ENCODE measurements around the gene LETMD1. TPM values are rescaled to one million over a fixed set of nuclear protein-coding genes. Genes with fewer than 3 reads are reported as not detected.

LETMD1 gene
- total RNA-seq, 6 experiments from 2014 or later, result 22.1 to 35.6 (median 30.4) TPM

GRCh38 chr12:51080136-51080535, 32.0 kb downstream of the LETMD1 start:
- no peaks in the 10 kb centered on the region for H3K36me3 ChIP-seq
- H3K27me3 ChIP-seq, result no peaks in the 10 kb centered on the region
- no peak overlapping the region for H3K27ac ChIP-seq
- DNase-seq, result no peak
- no peak for ATAC-seq
- intact Hi-C loops (cut with DNase I), result no loop called here
- no peaks in the 10 kb centered on the region for H3K9me3 ChIP-seq
- 62% methylated on average over 3 of the region's 4 CpGs for WGBS (ENCODE audit: insufficient coverage, low coverage, low lambda C conversion rate, missing lambda C conversion rate)
- TF ChIP-seq POLR2A (IDR thresholded peaks at IDR 0.05), result no peak
- no peak for TF ChIP-seq CTCF (IDR thresholded peaks at IDR 0.05)
- H3K4me1 ChIP-seq, result no peaks in the 10 kb centered on the region
- no peak overlapping the region for H3K4me3 ChIP-seq

- intact Hi-C loops (cut with DNase I), result no loop called here
- Histone ChIP-seq H3K4me1 (no peaks in the 10 kb centered on the region), H3K36me3 (no peaks in the 10 kb centered on the region), H3K4me3 (no peak overlapping the region), H3K9me3 (no peaks in the 10 kb centered on the region), H3K27me3 (no peaks in the 10 kb centered on the region), H3K27ac (no peak overlapping the region)
- WGBS (ENCODE audit: insufficient coverage, low coverage, low lambda C conversion rate, missing lambda C conversion rate), result 67% methylated on average over 1 of the region's 1 CpG
- DNase-seq (no peak), ATAC-seq (no peak)
- TF ChIP-seq CTCF (IDR thresholded peaks at IDR 0.05) (no peak), POLR2A (IDR thresholded peaks at IDR 0.05) (no peak)
Observed at GRCh38 chr12:51081421-51081820, 33.3 kb downstream of the LETMD1 start.

GRCh38 chr12:51082561-51083125, 34.5 kb downstream of the LETMD1 start:
- TF ChIP-seq POLR2A (IDR thresholded peaks at IDR 0.05) (no peak), CTCF (IDR thresholded peaks at IDR 0.05) (no peak)
- Histone ChIP-seq H3K27me3 (no peaks in the 10 kb centered on the region), H3K4me3 (peak overlapping the region; percentile 72 to 91 (median 86)), H3K36me3 (no peaks in the 10 kb centered on the region), H3K9me3 (no peaks in the 10 kb centered on the region), H3K27ac (peak overlapping the region; percentile 48 to 80 (median 77)), H3K4me1 (no peaks in the 10 kb centered on the region)
- ATAC-seq, result peak in 2 of 4 donors; percentile 1 to 20
- intact Hi-C loops (cut with DNase I), result no loop called here
- WGBS (ENCODE audit: insufficient coverage, low coverage, low lambda C conversion rate, missing lambda C conversion rate), result 1% methylated on average over 12 of the region's 18 CpGs
- DNase-seq, result no peak

- Histone ChIP-seq H3K27me3 (no peaks in the 10 kb centered on the region), H3K27ac (peak within 1 kb of the TSS; percentile 48 to 80 (median 77)), H3K36me3 (no peaks in the 10 kb centered on the region), H3K4me3 (peak within 1 kb of the TSS; percentile 72 to 91 (median 86)), H3K4me1 (no peaks in the 10 kb centered on the region), H3K9me3 (no peaks in the 10 kb centered on the region)
- TF ChIP-seq POLR2A (IDR thresholded peaks at IDR 0.05) (peak; percentile 100), CTCF (IDR thresholded peaks at IDR 0.05) (peak in 1 of 4 donors; percentile 19)
- under 1% methylated on average over 19 of the region's 74 CpGs for WGBS (ENCODE audit: insufficient coverage, low coverage, low lambda C conversion rate, missing lambda C conversion rate)
- DNase-seq (peak; percentile 96 to 97 (median 97)), ATAC-seq (peak; percentile 100)
- intact Hi-C loops (cut with DNase I), result no loop called here
Observed at GRCh38 chr12:51083126-51083833, 35.2 kb downstream of the LETMD1 start, which contains the start of gene CSRNP2. TSS of gene CSRNP2 (minus strand) at chr12:51083596. CDS start at chr12:51076561, 7,035 bp downstream.

Measured in right lobe of liver (tissue), 6 donors.